Hepatic stellate cell (primary cell): Measurements from ENCODE around the gene ZNF839.
"Not testable (repeated sequence)": the region's sequence is repeated elsewhere in the genome, so short reads cannot be mapped to it uniquely, and the experiment has no call there.

Source experiments
- DNase-seq: peaks from one replicate; pipeline ENCODE4 v3.0.0; 2011; ENCODE audit warnings: low spot score

The ZNF839 gene

GRCh38 chr14:102319351-102320032 is at the start of gene ZNF839:
TSS of gene ZNF839 (plus strand) at chr14:102319746. CDS start at chr14:102319766, 20 bp downstream.
- peak; percentile 93 for DNase-seq

GRCh38 chr14:102272392-102272791 is 47.2 kb upstream of the ZNF839 start:
- peak; percentile 41 for DNase-seq

- DNase-seq = no peak
These were observed 43.7 kb upstream of the ZNF839 start for GRCh38 chr14:102275866-102276265.

- no peak for DNase-seq
These were observed 41.5 kb upstream of the ZNF839 start for GRCh38 chr14:102277874-102278630.

- no peak for DNase-seq
These were observed 41.0 kb upstream of the ZNF839 start for GRCh38 chr14:102278631-102278935.

- DNase-seq = no peak
These were observed 40.3 kb upstream of the ZNF839 start for GRCh38 chr14:102279282-102279681.

- DNase-seq = peak; percentile 88
These were observed 39.7 kb upstream of the ZNF839 start for GRCh38 chr14:102279688-102280348.

GRCh38 chr14:102280376-102280962 is 39.1 kb upstream of the ZNF839 start:
- DNase-seq = peak; percentile 92

GRCh38 chr14:102282751-102283465 is 36.6 kb upstream of the ZNF839 start:
- DNase-seq = no peak

GRCh38 chr14:102283631-102284129 is 35.9 kb upstream of the ZNF839 start:
- no peak for DNase-seq

GRCh38 chr14:102285106-102285505 is 34.4 kb upstream of the ZNF839 start:
- DNase-seq = no peak

- DNase-seq = no peak
These were observed 31.4 kb upstream of the ZNF839 start for GRCh38 chr14:102288139-102288538.

- no peak for DNase-seq
These were observed 27.1 kb upstream of the ZNF839 start for GRCh38 chr14:102292441-102292840.

GRCh38 chr14:102293781-102294180 is 25.8 kb upstream of the ZNF839 start:
- DNase-seq = no peak

GRCh38 chr14:102295270-102295669 is 24.3 kb upstream of the ZNF839 start:
- peak; percentile 57 for DNase-seq

- no peak for DNase-seq
These were observed 21.9 kb upstream of the ZNF839 start for GRCh38 chr14:102297436-102298170.

- DNase-seq = not testable (repeated sequence)
These were observed 21.1 kb upstream of the ZNF839 start for GRCh38 chr14:102298303-102299070.

GRCh38 chr14:102303664-102304063 is 15.9 kb upstream of the ZNF839 start:
- DNase-seq = no peak

- peak; percentile 99 for DNase-seq
These were observed 14.7 kb upstream of the ZNF839 start, which contains the start of gene MOK for GRCh38 chr14:102304611-102305506. TSS of gene MOK (minus strand) at chr14:102305164. CDS start at chr14:102304968, 196 bp downstream.
